HFFc6 (cell line): ENCODE measurements around the gene PARVA. TPM values are rescaled to one million over a fixed set of nuclear protein-coding genes. Genes with fewer than 3 reads are reported as not detected.

Experiments
- DNase-seq: peaks from one replicate; pipeline ENCODE4 v3.0.0-alpha.2; 2018
- H3K27ac Mint-ChIP-seq: 2 replicates; pipeline ENCODE4 v1.8.0; 2020; ENCODE audit warnings: mild to moderate bottlenecking, mixed read lengths
- H3K27me3 Mint-ChIP-seq: 2 replicates; pipeline ENCODE4 v1.8.0; 2021; ENCODE audit warnings: mild to moderate bottlenecking, moderate library complexity, mixed read lengths; ENCODE audit not compliant: insufficient read depth
- H3K36me3 Mint-ChIP-seq: 2 replicates; pipeline ENCODE4 v1.8.0; 2021; ENCODE audit warnings: low read depth, mixed read lengths
- H3K4me1 Mint-ChIP-seq: 2 replicates; pipeline ENCODE4 v1.8.0; 2020; ENCODE audit warnings: low read depth, mixed read lengths
- H3K4me3 Mint-ChIP-seq: 2 replicates; pipeline ENCODE4 v1.8.0; 2020; ENCODE audit warnings: mild to moderate bottlenecking, moderate library complexity, mixed read lengths
- H3K9me3 Mint-ChIP-seq: 2 replicates; pipeline ENCODE4 v1.8.0; 2020; ENCODE audit warnings: mild to moderate bottlenecking, mixed read lengths
- total RNA-seq, 6 experiments: library from RNA; stranded (reverse); fragmentation: NEBNext Ultra II Directional; extraction: Animal tissue kit (Norgen Biotek cat#: 25700); gene quantifications; 2 replicates in 1 of 6; 3 replicates in 5 of 6; pipeline ENCODE4 v1.2.3, GENCODE V29; 2021
- TF ChIP-seq, protein P1 (sequence below): fragments of 200-600 bp; sonication (generic); IDR thresholded peaks from 2 replicates; pipeline ENCODE4 v1.5.0; 2021; ENCODE audit warnings: antibody characterized with exemption, mild to moderate bottlenecking

PARVA gene
- total RNA-seq, 6 experiments from 2014 or later: 150 to 237 (median 184) TPM

DNA sequence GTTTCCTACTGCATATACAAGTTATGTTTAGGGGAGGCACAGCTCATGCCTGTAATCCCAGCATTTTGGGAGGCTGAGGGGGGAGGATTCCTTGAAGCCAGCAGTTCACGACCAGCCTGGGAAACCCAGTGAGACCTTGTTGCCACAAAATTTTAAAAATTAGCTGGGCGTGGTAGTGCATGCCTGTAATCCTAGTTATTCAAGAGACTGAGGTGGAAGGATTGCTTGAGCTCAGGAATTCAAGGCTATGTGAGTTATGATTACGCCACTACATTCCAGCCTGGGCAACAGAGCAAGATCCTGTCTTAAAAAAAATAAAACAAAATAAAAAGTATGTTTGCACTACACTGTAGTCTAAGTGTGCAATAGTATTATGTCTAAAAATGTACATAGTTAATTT, 188.0 kb downstream of the PARVA start:
- no peaks in the 10 kb centered on the region for H3K9me3 Mint-ChIP-seq
- 0 out of 2 replicates have a peak, but pooled peaks cover 8% of the 10 kb centered on the region for H3K36me3 Mint-ChIP-seq
- no peak overlapping the region for H3K27ac Mint-ChIP-seq
- TF ChIP-seq, protein P1, sequence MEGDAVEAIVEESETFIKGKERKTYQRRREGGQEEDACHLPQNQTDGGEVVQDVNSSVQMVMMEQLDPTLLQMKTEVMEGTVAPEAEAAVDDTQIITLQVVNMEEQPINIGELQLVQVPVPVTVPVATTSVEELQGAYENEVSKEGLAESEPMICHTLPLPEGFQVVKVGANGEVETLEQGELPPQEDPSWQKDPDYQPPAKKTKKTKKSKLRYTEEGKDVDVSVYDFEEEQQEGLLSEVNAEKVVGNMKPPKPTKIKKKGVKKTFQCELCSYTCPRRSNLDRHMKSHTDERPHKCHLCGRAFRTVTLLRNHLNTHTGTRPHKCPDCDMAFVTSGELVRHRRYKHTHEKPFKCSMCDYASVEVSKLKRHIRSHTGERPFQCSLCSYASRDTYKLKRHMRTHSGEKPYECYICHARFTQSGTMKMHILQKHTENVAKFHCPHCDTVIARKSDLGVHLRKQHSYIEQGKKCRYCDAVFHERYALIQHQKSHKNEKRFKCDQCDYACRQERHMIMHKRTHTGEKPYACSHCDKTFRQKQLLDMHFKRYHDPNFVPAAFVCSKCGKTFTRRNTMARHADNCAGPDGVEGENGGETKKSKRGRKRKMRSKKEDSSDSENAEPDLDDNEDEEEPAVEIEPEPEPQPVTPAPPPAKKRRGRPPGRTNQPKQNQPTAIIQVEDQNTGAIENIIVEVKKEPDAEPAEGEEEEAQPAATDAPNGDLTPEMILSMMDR: no peak
- DNase-seq: no peak
- peaks cover 19% of the 10 kb centered on the region for H3K4me1 Mint-ChIP-seq
- no peaks in the 10 kb centered on the region for H3K27me3 Mint-ChIP-seq
- H3K4me3 Mint-ChIP-seq: no peak overlapping the region

DNA sequence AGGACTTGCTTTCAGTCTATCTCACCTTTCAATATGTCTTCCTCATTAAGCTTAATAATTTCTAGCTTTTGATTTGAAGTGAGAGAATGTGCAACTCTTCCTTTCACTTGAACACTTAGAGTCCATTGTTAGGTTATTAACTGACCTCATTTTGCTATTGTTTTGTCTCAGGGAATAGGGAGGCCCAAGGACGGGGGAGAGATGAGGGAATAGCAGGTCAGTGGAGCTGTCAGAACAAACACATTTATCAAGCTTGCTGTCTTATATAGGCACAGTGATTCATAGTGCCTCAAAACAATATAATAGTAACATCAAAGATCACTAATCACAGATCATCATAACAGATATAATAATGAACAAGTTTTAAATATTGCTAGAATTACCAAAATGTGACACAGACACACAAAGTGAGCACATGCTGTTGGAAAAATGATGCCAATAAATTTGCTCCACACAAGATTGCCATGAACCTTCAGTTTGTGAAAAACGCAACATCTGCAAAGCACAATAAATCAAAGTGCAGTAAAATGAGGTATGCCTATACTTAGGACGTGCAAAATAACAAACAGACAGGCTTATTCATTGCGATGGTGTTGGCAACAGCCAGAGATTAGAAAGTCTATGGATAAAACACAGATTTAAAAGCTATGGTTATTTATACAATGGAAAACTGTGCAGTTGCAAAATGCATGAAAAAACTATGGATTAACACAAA, 190.5 kb downstream of the PARVA start:
- H3K27ac Mint-ChIP-seq: no peak overlapping the region
- H3K4me1 Mint-ChIP-seq: peaks cover 20% of the 10 kb centered on the region
- H3K36me3 Mint-ChIP-seq: peaks cover 18% of the 10 kb centered on the region; the same call in 1 of the 2 replicates
- no peak overlapping the region for H3K4me3 Mint-ChIP-seq
- no peaks in the 10 kb centered on the region for H3K27me3 Mint-ChIP-seq
- DNase-seq: no peak
- TF ChIP-seq, protein P1: no peak
- H3K9me3 Mint-ChIP-seq: no peaks in the 10 kb centered on the region

DNA sequence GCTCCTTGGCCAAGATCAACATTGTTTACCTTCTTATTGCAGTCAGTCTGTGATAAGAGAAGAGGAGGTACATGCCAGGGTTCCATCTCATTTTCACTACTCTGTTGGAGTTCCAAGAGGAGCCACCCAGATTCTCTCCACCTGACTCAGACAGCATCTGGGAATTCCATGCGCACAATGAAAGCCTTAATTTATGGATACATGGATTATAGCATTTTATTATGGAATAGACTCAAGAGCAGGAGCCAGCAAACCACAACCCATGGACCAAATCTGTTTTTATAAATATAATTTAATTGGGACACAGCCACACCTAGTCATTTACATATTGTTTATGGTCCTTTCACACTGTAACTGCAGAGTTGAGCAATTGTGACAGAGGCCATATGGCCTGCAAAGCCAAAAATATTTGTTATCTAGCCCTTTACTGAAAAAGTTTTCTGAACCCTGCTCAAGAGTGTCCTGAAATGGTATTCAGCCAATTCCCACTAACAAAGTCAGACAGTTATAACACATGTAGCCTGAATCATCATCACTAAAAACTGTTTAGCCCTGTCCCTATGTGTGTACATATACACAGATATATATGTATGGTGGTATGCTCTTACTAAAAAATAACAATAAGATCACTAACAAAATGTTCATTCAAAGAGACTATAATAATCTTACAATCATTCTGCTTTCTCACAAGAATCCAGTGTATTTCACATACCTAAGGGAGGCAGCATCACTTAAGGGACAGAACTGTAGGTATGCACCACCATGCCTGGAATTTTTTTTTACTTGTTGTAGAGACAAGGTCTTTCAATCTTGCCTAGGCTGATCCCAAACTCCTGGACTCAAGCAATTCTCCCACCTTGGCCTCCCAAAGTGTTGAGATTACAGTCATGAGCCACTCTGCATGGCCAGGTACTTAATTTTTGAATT, 192.4 kb downstream of the PARVA start:
- TF ChIP-seq, protein P1: no peak
- Mint-ChIP-seq H3K27me3 (no peaks in the 10 kb centered on the region), H3K27ac (peak overlapping the region; percentile 30; the same call in 1 of the 2 replicates), H3K4me1 (peaks cover 36% of the 10 kb centered on the region), H3K36me3 (peaks cover 18% of the 10 kb centered on the region; the same call in 1 of the 2 replicates), H3K9me3 (no peaks in the 10 kb centered on the region), H3K4me3 (no peak overlapping the region)
- DNase-seq: no peak

DNA sequence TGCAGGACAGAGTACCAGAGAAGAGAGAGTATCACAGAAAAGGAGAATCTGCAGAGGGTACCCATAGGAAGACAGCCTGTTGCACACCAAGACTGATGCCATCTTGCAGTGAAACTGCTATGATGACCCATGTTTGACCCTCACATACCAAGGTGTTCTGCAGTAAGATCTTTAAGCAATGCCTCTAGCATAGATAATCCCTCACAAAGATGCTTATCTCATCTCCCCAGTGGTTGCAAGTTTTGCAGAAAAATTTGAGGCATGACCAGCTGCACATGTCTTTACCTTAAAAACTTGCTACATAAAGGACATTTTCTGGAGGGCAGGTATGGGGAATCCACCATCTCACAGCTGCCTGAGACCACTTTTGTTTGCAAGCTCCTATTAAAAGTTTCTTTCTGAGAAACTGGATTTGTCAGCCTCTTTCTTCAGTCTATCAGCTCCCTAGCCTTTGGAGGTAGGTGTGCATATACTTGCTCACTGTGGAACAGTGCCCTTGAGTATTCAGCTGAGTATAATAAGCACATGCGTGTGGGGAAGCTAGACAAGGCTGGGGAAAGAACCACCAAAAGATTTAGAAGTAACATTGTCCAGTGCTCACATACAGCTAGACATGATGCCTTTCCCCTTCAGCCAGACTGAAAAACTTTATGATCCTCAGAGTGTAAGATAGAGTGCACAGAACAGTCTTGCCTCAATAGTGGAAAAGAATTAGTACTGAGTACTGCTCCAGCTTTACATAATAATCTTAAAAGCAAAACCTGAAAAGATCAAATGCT, 196.5 kb downstream of the PARVA start:
- no peaks in the 10 kb centered on the region for H3K9me3 Mint-ChIP-seq
- TF ChIP-seq, protein P1: no peak
- H3K4me3 Mint-ChIP-seq: no peak overlapping the region
- peaks cover 10% of the 10 kb centered on the region; the same call in 1 of the 2 replicates for H3K36me3 Mint-ChIP-seq
- no peak overlapping the region for H3K27ac Mint-ChIP-seq
- no peaks in the 10 kb centered on the region for H3K27me3 Mint-ChIP-seq
- DNase-seq: no peak
- peaks cover 36% of the 10 kb centered on the region for H3K4me1 Mint-ChIP-seq
